HG03469 (cell line): ENCODE data around the gene RAB13.
A peak's percentile ranks its signal among the peaks of the same experiment; 100 is the strongest.

Experiments used
- ATAC-seq: cut with Tn5 transposase; IDR thresholded peaks from one replicate; pipeline ENCODE4 v1.9.1; 2021; ENCODE audit warnings: mild to moderate bottlenecking, moderate library complexity, moderate number of reproducible peaks; ENCODE audit not compliant: unreplicated experiment

Gene RAB13

GRCh38 chr1:153957744-153958110, 28.4 kb downstream of the RAB13 start:
- no peak for ATAC-seq

- ATAC-seq: no peak
Observed at GRCh38 chr1:153956997-153957715, 29.0 kb downstream of the RAB13 start.

- no peak for ATAC-seq
Observed at GRCh38 chr1:153954826-153955225, 31.3 kb downstream of the RAB13 start.

GRCh38 chr1:153953859-153954365, 32.2 kb downstream of the RAB13 start:
- no peak for ATAC-seq

GRCh38 chr1:153951801-153952200, 34.3 kb downstream of the RAB13 start:
- no peak for ATAC-seq

- no peak for ATAC-seq
Observed at GRCh38 chr1:153951183-153951582, 35.0 kb downstream of the RAB13 start.

- ATAC-seq: peak; percentile 36
Observed at GRCh38 chr1:153946622-153947241, 39.4 kb downstream of the RAB13 start, which contains the start of gene DENND4B. DENND4B (minus strand) TSS chr1:153946718; CDS start chr1:153944374, 2,344 bp downstream.

- ATAC-seq: peak; percentile 41
Observed at GRCh38 chr1:153945795-153946621, 40.1 kb downstream of the RAB13 start.

- no peak for ATAC-seq
Observed at GRCh38 chr1:153945131-153945794, 40.9 kb downstream of the RAB13 start.

- ATAC-seq: no peak
Observed at GRCh38 chr1:153944827-153945117, 41.4 kb downstream of the RAB13 start.

GRCh38 chr1:153944005-153944826, 41.9 kb downstream of the RAB13 start:
- no peak for ATAC-seq

GRCh38 chr1:153942766-153943549, 43.2 kb downstream of the RAB13 start:
- ATAC-seq: no peak

- ATAC-seq: no peak
Observed at GRCh38 chr1:153941826-153942725, 44.1 kb downstream of the RAB13 start.

- no peak for ATAC-seq
Observed at GRCh38 chr1:153940756-153941155, 45.4 kb downstream of the RAB13 start.

- ATAC-seq: no peak
Observed at GRCh38 chr1:153939476-153939875, 46.7 kb downstream of the RAB13 start.

- ATAC-seq: no peak
Observed at GRCh38 chr1:153938996-153939395, 47.1 kb downstream of the RAB13 start.

GRCh38 chr1:153937331-153937730, 48.8 kb downstream of the RAB13 start:
- ATAC-seq: no peak

- no peak for ATAC-seq
Observed at GRCh38 chr1:153936011-153936802, 49.9 kb downstream of the RAB13 start.
